Lower leg skin (tissue), 3 donors: ENCODE data around the gene ATP9B.

Experiments used
- POLR2A ChIP-seq, 2 donors: fragments of 450-650 bp; IDR thresholded peaks; one replicate each; pipeline ENCODE4 v1.6.1; 2016 to 2017; ENCODE audit warnings: antibody characterized with exemption in 2 of 2, mild to moderate bottlenecking in 1 of 2, moderate library complexity in 1 of 2
- TF ChIP-seq, protein P1 (sequence below), 3 donors: fragments of 450-650 bp; IDR thresholded peaks; one replicate each; pipeline ENCODE4 v1.5.1; 2016; ENCODE audit warnings: antibody characterized with exemption in 3 of 3, mild to moderate bottlenecking in 3 of 3, moderate library complexity in 2 of 3

- TF ChIP-seq, protein P1, sequence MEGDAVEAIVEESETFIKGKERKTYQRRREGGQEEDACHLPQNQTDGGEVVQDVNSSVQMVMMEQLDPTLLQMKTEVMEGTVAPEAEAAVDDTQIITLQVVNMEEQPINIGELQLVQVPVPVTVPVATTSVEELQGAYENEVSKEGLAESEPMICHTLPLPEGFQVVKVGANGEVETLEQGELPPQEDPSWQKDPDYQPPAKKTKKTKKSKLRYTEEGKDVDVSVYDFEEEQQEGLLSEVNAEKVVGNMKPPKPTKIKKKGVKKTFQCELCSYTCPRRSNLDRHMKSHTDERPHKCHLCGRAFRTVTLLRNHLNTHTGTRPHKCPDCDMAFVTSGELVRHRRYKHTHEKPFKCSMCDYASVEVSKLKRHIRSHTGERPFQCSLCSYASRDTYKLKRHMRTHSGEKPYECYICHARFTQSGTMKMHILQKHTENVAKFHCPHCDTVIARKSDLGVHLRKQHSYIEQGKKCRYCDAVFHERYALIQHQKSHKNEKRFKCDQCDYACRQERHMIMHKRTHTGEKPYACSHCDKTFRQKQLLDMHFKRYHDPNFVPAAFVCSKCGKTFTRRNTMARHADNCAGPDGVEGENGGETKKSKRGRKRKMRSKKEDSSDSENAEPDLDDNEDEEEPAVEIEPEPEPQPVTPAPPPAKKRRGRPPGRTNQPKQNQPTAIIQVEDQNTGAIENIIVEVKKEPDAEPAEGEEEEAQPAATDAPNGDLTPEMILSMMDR (IDR thresholded peaks at IDR 0.05), result no peak
- TF ChIP-seq POLR2A (IDR thresholded peaks at IDR 0.05), result no peak
Measured at GRCh38 chr18:79394534-79395307, 325.5 kb downstream of the ATP9B start.
